Measurements from ENCODE around the gene ASXL2.

Gene ASXL2

GRCh38 chr2:25684577-25685473 lies 193.5 kb downstream of the ASXL2 start:
- no peak for DNase-seq
